Activated CD8-positive, alpha-beta T cell treated with anti-CD3 and anti-CD28 coated beads for 36 hours (primary cell): ENCODE data around the gene ASF1B. TPM values are rescaled to one million over a fixed set of nuclear protein-coding genes. Genes with fewer than 3 reads are reported as not detected.
"Not testable (repeated sequence)": the region's sequence is repeated elsewhere in the genome, so short reads cannot be mapped to it uniquely, and the experiment has no call there.

ENCODE experiments used
- ATAC-seq: fragments of 200-7000 bp; cut with Tn5 transposase; one replicate; pipeline ENCODE4 v1.10.0; 2021; ENCODE audit warnings: mild to moderate bottlenecking, moderate library complexity
- CTCF ChIA-PET: fragments of 350-600 bp; sonication (Branson Sonifier 250); formaldehyde crosslinking; loops from one replicate; lab custom pipeline; 2021; ENCODE audit warnings: antibody characterized with exemption; lab: Charles Lee
- POLR2A ChIA-PET: fragments of 350-600 bp; sonication (Branson Sonifier 250); formaldehyde crosslinking; loops from one replicate; lab custom pipeline; 2021; ENCODE audit warnings: antibody characterized with exemption; lab: Charles Lee
- DNase-seq: peaks from one replicate; pipeline ENCODE4 v3.0.0-alpha.2; 2020
- H3K27ac Mint-ChIP-seq: one replicate; pipeline ENCODE4 v1.8.0; 2021; ENCODE audit warnings: mild to moderate bottlenecking, mixed read lengths
- H3K27me3 Mint-ChIP-seq: one replicate; pipeline ENCODE4 v1.8.0; 2021; ENCODE audit warnings: mixed read lengths
- H3K36me3 Mint-ChIP-seq: one replicate; pipeline ENCODE4 v1.8.0; 2021; ENCODE audit warnings: low read depth, mixed read lengths
- H3K4me1 Mint-ChIP-seq: one replicate; pipeline ENCODE4 v1.8.0; 2021; ENCODE audit warnings: low read depth, mixed read lengths
- H3K4me3 Mint-ChIP-seq: one replicate; pipeline ENCODE4 v1.8.0; 2021; ENCODE audit warnings: mild to moderate bottlenecking, moderate library complexity, mixed read lengths
- H3K9me3 Mint-ChIP-seq: one replicate; pipeline ENCODE4 v1.8.0; 2021; ENCODE audit warnings: mixed read lengths
- intact Hi-C: fragments of 100-400 bp; cut with micrococcal nuclease; formaldehyde crosslinking; loops from one replicate; pipeline ENCODE4 v1.10.0; 2022
- total RNA-seq, 2 experiments: library from RNA; stranded (reverse); gene quantifications; one replicate each; pipeline ENCODE4 v1.2.3, GENCODE V29; 2021
- TF ChIP-seq, protein P1 (sequence below): fragments of 200-600 bp; IDR thresholded peaks from one replicate; pipeline ENCODE4 v1.8.0; 2022; ENCODE audit warnings: antibody characterized with exemption, mild to moderate bottlenecking

Gene ASF1B
- total RNA-seq, 2 experiments from 2014 or later: 53.5 to 55.3 TPM

DNA sequence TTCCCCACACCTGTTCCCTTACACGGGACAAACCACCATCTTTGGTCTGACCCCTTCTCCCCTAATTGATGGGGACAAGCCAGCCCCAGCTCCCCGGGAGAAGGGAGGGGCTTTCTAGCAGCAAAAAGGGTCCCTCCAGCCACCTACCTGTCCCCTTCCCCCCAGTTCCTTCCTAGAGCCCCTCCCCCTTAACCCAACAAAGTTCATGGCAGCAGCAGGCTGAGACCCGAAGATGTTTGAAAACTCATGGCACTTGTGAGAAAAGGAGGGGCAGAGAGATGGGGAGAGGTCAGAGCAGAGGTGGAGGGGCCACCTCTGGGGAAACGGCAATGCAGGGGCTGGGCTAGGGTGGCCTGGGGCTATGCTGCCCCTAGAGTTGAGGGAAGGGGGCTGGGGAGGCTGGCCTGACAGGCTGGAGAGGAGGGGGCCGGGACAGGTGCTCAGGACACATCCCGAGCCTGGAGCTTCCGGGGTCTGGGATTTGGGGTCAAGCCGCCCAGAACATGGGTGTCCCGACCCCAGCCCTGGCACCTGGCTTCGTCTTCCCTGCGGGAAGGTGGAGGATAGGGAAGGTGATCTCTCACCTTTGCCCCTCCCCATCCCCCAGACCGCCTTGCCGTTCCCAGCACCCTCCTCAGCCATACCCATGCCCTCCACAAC, 12.5 kb upstream of the ASF1B start:
- TF ChIP-seq, protein P1, sequence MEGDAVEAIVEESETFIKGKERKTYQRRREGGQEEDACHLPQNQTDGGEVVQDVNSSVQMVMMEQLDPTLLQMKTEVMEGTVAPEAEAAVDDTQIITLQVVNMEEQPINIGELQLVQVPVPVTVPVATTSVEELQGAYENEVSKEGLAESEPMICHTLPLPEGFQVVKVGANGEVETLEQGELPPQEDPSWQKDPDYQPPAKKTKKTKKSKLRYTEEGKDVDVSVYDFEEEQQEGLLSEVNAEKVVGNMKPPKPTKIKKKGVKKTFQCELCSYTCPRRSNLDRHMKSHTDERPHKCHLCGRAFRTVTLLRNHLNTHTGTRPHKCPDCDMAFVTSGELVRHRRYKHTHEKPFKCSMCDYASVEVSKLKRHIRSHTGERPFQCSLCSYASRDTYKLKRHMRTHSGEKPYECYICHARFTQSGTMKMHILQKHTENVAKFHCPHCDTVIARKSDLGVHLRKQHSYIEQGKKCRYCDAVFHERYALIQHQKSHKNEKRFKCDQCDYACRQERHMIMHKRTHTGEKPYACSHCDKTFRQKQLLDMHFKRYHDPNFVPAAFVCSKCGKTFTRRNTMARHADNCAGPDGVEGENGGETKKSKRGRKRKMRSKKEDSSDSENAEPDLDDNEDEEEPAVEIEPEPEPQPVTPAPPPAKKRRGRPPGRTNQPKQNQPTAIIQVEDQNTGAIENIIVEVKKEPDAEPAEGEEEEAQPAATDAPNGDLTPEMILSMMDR: no peak
- intact Hi-C loops: no loop called here
- Mint-ChIP-seq H3K9me3 (no peaks in the 10 kb centered on the region), H3K4me3 (peak overlapping the region; percentile 60), H3K36me3 (no peaks in the 10 kb centered on the region), H3K27ac (peak overlapping the region; percentile 88), H3K4me1 (peaks cover 38% of the 10 kb centered on the region), H3K27me3 (no peaks in the 10 kb centered on the region)
- DNase-seq (no peak), ATAC-seq (no peak)
- CTCF ChIA-PET: interaction anchor here (1.1 to 4.2 kb wide), 5 partner anchors 11 to 199 kb away, joined by 3 to 39 read pairs (median 10); partner anchors contain the start of gene ASF1B
- POLR2A ChIA-PET: interaction anchor here (0.6 to 1.3 kb wide), 4 partner anchors 11 to 261 kb away, joined by 3 to 5 read pairs (median 4); no protein-coding TSS in a partner anchor

DNA sequence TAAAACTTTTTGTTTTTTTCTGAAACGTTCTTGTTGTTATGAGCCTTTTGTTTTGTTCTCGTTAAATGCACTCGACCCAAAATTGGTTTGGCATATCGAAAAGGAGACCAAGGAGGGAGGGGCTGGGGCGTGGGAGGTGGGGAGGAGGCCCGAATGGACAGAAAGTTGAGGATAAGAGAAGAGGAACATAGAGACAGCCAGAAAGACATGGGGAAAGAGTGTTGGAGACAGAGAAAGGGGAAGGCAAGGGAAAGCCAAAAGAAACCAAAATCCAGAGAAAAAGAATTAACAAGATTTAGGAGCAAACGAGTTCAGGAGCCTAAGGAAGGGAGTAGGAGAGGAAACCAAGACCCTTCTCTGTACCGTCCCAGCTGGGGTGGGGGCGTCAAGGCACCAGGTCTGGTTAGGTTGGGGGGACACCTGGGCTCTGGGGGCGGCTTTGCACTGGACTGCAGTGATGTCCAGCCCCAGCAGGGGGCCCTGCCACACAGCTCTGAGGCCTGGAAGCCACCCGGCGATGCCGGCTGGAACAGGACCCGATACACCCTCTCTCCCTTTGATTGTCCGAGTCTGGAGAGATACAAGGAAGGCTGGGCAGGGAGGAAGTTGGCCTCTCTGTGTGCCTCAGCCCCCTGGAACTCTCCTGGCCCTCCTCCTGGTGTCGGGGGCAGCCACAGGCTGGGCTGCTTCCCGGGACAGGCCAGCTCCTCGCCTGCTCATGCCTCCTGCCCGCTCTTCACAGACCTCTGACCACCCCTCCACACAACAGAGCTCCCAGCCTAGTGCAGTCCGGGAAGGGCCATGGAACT, 11.6 kb upstream of the ASF1B start:
- H3K9me3 Mint-ChIP-seq: no peaks in the 10 kb centered on the region
- H3K27me3 Mint-ChIP-seq: no peaks in the 10 kb centered on the region
- TF ChIP-seq, protein P1: peak; percentile 68
- peak overlapping the region; percentile 88 for H3K27ac Mint-ChIP-seq
- CTCF ChIA-PET: interaction anchor here (0.6 to 4.2 kb wide), 4 partner anchors 10 to 208 kb away, joined by 3 to 39 read pairs (median 10); partner anchors contain the start of gene ASF1B
- peaks cover 38% of the 10 kb centered on the region for H3K4me1 Mint-ChIP-seq
- ATAC-seq: peak; percentile 78
- POLR2A ChIA-PET: interaction anchor here (1.0 to 1.3 kb wide), 3 partner anchors 10 to 262 kb away, joined by 3 to 5 read pairs (median 4); no protein-coding TSS in a partner anchor
- peak overlapping the region; percentile 60 for H3K4me3 Mint-ChIP-seq
- intact Hi-C loops: no loop called here
- no peaks in the 10 kb centered on the region for H3K36me3 Mint-ChIP-seq
- DNase-seq: peak; percentile 73

DNA sequence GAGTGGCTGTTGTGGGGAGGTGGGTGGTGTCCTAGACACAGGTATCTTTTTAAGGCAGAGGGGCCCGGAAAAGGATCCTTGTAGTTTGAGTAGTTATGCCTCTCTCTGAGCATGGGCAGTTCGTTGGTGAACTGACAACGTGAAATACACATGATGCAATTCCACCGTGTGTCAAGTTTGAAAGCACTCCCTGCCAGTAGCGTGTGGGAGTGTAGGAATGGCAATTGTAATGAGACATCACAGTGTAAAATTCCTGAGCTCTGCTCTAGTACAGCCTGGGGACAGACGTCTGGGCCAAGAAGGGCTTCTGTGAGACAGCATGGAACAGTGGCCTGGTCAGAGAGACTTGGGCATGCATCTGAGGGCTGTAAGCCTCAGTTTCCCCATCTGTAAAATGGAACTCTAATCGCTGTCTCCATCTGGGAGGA, 10.4 kb upstream of the ASF1B start:
- POLR2A ChIA-PET: interaction anchor here (0.5 to 1.6 kb wide), 3 partner anchors 9 to 271 kb away, joined by 3 to 7 read pairs (median 5); no protein-coding TSS in a partner anchor

DNA sequence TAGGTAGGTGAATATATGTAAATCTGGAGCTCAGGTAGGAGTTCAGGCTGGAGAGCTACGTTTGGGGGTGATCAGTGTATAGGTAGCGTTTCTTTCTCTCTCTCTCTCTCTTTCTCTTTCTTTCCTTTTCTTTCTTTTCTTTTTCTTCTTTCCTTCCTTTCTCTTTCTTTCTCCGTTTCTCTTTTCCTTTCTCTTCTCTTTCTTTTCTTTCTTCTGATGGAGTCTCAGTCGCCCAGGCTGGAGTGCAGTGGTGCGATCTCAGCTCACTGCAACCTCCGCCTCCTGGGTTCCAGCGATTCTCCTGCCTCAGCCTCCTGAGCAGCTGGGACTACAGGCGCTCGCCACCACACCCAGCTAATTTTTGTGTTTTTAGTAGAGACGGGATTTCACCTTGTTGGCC, 9.8 kb upstream of the ASF1B start:
- Mint-ChIP-seq H3K4me1 (peaks cover 49% of the 10 kb centered on the region), H3K27ac (peak overlapping the region; percentile 27)
- ATAC-seq, intact Hi-C loops, H3K36me3 Mint-ChIP-seq, DNase-seq, H3K9me3 Mint-ChIP-seq, H3K27me3 Mint-ChIP-seq, H3K4me3 Mint-ChIP-seq: not testable (repeated sequence)
- CTCF ChIA-PET: interaction anchor here (0.7 to 4.2 kb wide), 6 partner anchors 9 to 757 kb away, joined by 3 to 39 read pairs (median 3); partner anchors contain the start of gene ASF1B
- POLR2A ChIA-PET: interaction anchor here (0.5 to 2.0 kb wide), 4 partner anchors 10 to 272 kb away, joined by 3 to 7 read pairs (median 5); partner anchors contain the start of gene ASF1B

More for the DNA sequence above, 10.4 kb upstream of the ASF1B start:
- H3K36me3 Mint-ChIP-seq: no peaks in the 10 kb centered on the region
- peaks cover 44% of the 10 kb centered on the region for H3K4me1 Mint-ChIP-seq
- intact Hi-C loops: no loop called here
- CTCF ChIA-PET: interaction anchor here (0.7 to 4.2 kb wide), 4 partner anchors 9 to 758 kb away, joined by 3 to 39 read pairs (median 9); partner anchors contain the start of gene ASF1B
- DNase-seq (no peak), ATAC-seq (no peak)
- TF ChIP-seq, protein P1: no peak
- H3K27me3 Mint-ChIP-seq: no peaks in the 10 kb centered on the region
- H3K4me3 Mint-ChIP-seq: no peak overlapping the region
- no peak overlapping the region for H3K27ac Mint-ChIP-seq
- no peaks in the 10 kb centered on the region for H3K9me3 Mint-ChIP-seq

DNA sequence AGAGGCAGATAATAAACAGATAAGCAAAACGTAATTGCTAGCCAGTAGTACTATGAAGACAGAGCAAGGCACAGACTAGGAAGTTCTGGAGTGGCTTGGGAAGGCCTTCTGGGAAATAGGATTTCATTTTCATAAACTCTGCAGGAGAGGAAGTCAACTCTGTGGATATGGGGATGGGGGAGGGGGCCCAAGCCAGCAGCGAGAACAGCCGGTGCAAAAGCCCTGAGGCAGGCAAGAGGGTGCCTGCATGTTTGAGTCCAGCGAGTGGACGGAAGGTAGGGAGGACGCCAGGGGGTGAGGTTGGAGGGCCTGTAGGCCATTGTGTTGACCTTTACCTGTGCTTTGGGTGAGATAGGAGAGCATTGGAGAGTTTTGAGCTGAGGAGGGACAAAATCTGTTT, 9.0 kb upstream of the ASF1B start:
- ATAC-seq: no peak
- H3K4me3 Mint-ChIP-seq: no peak overlapping the region
- TF ChIP-seq, protein P1: no peak
- CTCF ChIA-PET: interaction anchor here (0.8 to 4.2 kb wide), 6 partner anchors 8 to 203 kb away, joined by 3 to 39 read pairs (median 3); partner anchors contain the start of gene ASF1B
- H3K27me3 Mint-ChIP-seq: no peaks in the 10 kb centered on the region
- POLR2A ChIA-PET: interaction anchor here (2.0 kb wide), 1 partner anchor 9 kb away, joined by 5 read pairs; the partner anchor contains the start of gene ASF1B
- H3K4me1 Mint-ChIP-seq: peaks cover 52% of the 10 kb centered on the region
- no peak for DNase-seq
- H3K27ac Mint-ChIP-seq: no peak overlapping the region
- H3K9me3 Mint-ChIP-seq: no peaks in the 10 kb centered on the region
- intact Hi-C loops: no loop called here
- H3K36me3 Mint-ChIP-seq: peaks cover 2% of the 10 kb centered on the region
